H9 (cell line): Measurements from ENCODE around the gene OCSTAMP. TPM values are rescaled to one million over a fixed set of nuclear protein-coding genes. Genes with fewer than 3 reads are reported as not detected.

ENCODE experiments used
- DNase-seq: peaks from one replicate; pipeline ENCODE4 v3.0.0-alpha.2; 2017
- H2AFZ ChIP-seq: one replicate; pipeline ENCODE4 v1.6.1; 2013; ENCODE audit warnings: mild to moderate bottlenecking, low read length, control low read depth, moderate library complexity
- H2AK5ac ChIP-seq: 2 replicates; pipeline ENCODE4 v1.6.1; 2013; ENCODE audit warnings: low read length, control low read depth, mixed read lengths; ENCODE audit not compliant: insufficient read length
- H2BK120ac ChIP-seq: one replicate; pipeline ENCODE4 v1.6.1; 2013; ENCODE audit warnings: low read depth, mild to moderate bottlenecking, low read length, control low read depth, inconsistent platforms; ENCODE audit not compliant: poor library complexity, severe bottlenecking
- H2BK12ac ChIP-seq: 2 replicates; pipeline ENCODE4 v1.6.1; 2013; ENCODE audit warnings: low read length, control low read depth, mixed read lengths, low read depth; ENCODE audit not compliant: insufficient read length
- H2BK15ac ChIP-seq: 2 replicates; pipeline ENCODE4 v1.6.1; 2013; ENCODE audit warnings: low read depth, low read length, control low read depth
- H2BK20ac ChIP-seq: one replicate; pipeline ENCODE4 v1.6.1; 2013; ENCODE audit warnings: low read depth, mild to moderate bottlenecking, low read length, control low read depth, inconsistent platforms; ENCODE audit not compliant: poor library complexity, severe bottlenecking
- H2BK5ac ChIP-seq: 2 replicates; pipeline ENCODE4 v1.6.1; 2013; ENCODE audit warnings: low read length, control low read depth, mixed read lengths; ENCODE audit not compliant: insufficient read length
- H3K14ac ChIP-seq: 2 replicates; pipeline ENCODE4 v1.6.1; 2013; ENCODE audit warnings: low read length, control low read depth; ENCODE audit not compliant: insufficient read depth
- H3K18ac ChIP-seq: 2 replicates; pipeline ENCODE4 v1.6.1; 2013; ENCODE audit warnings: low read depth, mild to moderate bottlenecking, mixed read lengths, low read length, control low read depth; ENCODE audit not compliant: insufficient read length
- H3K23ac ChIP-seq: 2 replicates; pipeline ENCODE4 v1.6.1; 2013; ENCODE audit warnings: low read length, control low read depth, mixed read lengths, low read depth; ENCODE audit not compliant: insufficient read length
- H3K23me2 ChIP-seq: 2 replicates; pipeline ENCODE4 v1.6.1; 2013; ENCODE audit warnings: low read depth, mild to moderate bottlenecking, mixed read lengths, low read length, control low read depth; ENCODE audit not compliant: insufficient read length, poor library complexity, severe bottlenecking
- H3K27ac ChIP-seq: 2 replicates; pipeline ENCODE4 v1.5.1; 2013; ENCODE audit warnings: low read length, control low read depth, mixed read lengths, low read depth; ENCODE audit not compliant: insufficient read length
- H3K27me3 ChIP-seq: 2 replicates; pipeline ENCODE4 v1.6.1; 2013; ENCODE audit warnings: low read length, control low read depth, inconsistent platforms; ENCODE audit not compliant: insufficient read depth
- H3K4ac ChIP-seq: 2 replicates; pipeline ENCODE4 v1.6.1; 2013; ENCODE audit warnings: low read depth, mild to moderate bottlenecking, control low read depth, inconsistent platforms, low read length, moderate library complexity
- H3K4me1 ChIP-seq: 2 replicates; pipeline ENCODE4 v1.6.1; 2013; ENCODE audit warnings: low read length, control low read depth, inconsistent platforms; ENCODE audit not compliant: insufficient read depth
- H3K4me2 ChIP-seq: 2 replicates; pipeline ENCODE4 v1.6.1; 2013; ENCODE audit warnings: low read length, control low read depth, mixed read lengths; ENCODE audit not compliant: insufficient read length, insufficient read depth
- H3K56ac ChIP-seq: 2 replicates; pipeline ENCODE4 v1.6.1; 2013; ENCODE audit warnings: low read depth, mild to moderate bottlenecking, mixed read lengths, low read length, control low read depth; ENCODE audit not compliant: insufficient read length
- H3K79me1 ChIP-seq: 2 replicates; pipeline ENCODE4 v1.6.1; 2013; ENCODE audit warnings: low read depth, mild to moderate bottlenecking, moderate library complexity, low read length, control low read depth, inconsistent platforms; ENCODE audit not compliant: insufficient read depth, poor library complexity, severe bottlenecking
- H3K79me2 ChIP-seq: 2 replicates; pipeline ENCODE4 v1.6.1; 2013; ENCODE audit warnings: low read length, control low read depth, inconsistent platforms; ENCODE audit not compliant: insufficient read depth
- H3K9ac ChIP-seq: 2 replicates; pipeline ENCODE4 v1.6.1; 2013; ENCODE audit warnings: low read length, control low read depth, mixed read lengths; ENCODE audit not compliant: insufficient read length; ENCODE audit errors: extremely low read depth
- H3K9me3 ChIP-seq: one replicate; pipeline ENCODE4 v1.6.1; 2013; ENCODE audit warnings: low read depth, low read length, inconsistent platforms; ENCODE audit not compliant: control insufficient read depth
- H3T11ph ChIP-seq: one replicate; pipeline ENCODE4 v1.6.1; 2013; ENCODE audit warnings: mild to moderate bottlenecking, low read length, control low read depth, inconsistent platforms
- H4K20me1 ChIP-seq: one replicate; pipeline ENCODE4 v1.6.1; 2013; ENCODE audit not compliant: control insufficient read depth, insufficient read length, insufficient read depth
- H4K5ac ChIP-seq: 2 replicates; pipeline ENCODE4 v1.6.1; 2013; ENCODE audit warnings: low read depth, mild to moderate bottlenecking, mixed read lengths, low read length, control low read depth; ENCODE audit not compliant: insufficient read length
- H4K8ac ChIP-seq: replicated peaks from 2 replicates; pipeline ENCODE4 v1.6.1; 2013; ENCODE audit warnings: low read length, control low read depth, mixed read lengths, low read depth; ENCODE audit not compliant: insufficient read length
- H4K91ac ChIP-seq: 2 replicates; pipeline ENCODE4 v1.6.1; 2013; ENCODE audit warnings: low read depth, mild to moderate bottlenecking, moderate library complexity, mixed read lengths, low read length, control low read depth; ENCODE audit not compliant: insufficient read length
- H3K27ac Mint-ChIP-seq, 3 experiments: 2 replicates in 2 of 3; 3 replicates in 1 of 3; pipeline ENCODE4 v1.8.0; 2020 to 2021; ENCODE audit warnings: mixed read lengths in 3 of 3, mild to moderate bottlenecking in 1 of 3, moderate library complexity in 1 of 3
- H3K27me3 Mint-ChIP-seq: 2 replicates; pipeline ENCODE4 v1.8.0; 2021; ENCODE audit warnings: low read depth, mild to moderate bottlenecking, moderate library complexity, mixed read lengths
- H3K36me3 Mint-ChIP-seq, 3 experiments: 2 replicates in 2 of 3; 3 replicates in 1 of 3; pipeline ENCODE4 v1.8.0; 2020 to 2021; ENCODE audit warnings: low read depth in 3 of 3, mixed read lengths in 3 of 3; ENCODE audit not compliant: insufficient read depth in 1 of 3
- H3K4me1 Mint-ChIP-seq, 2 experiments: 2 replicates each; pipeline ENCODE4 v1.8.0; 2020; ENCODE audit warnings: mixed read lengths in 2 of 2
- H3K4me3 Mint-ChIP-seq, 2 experiments: 2 replicates in 1 of 2; 3 replicates in 1 of 2; pipeline ENCODE4 v1.8.0; 2020 to 2021; ENCODE audit warnings: mild to moderate bottlenecking in 2 of 2, mixed read lengths in 2 of 2, moderate library complexity in 1 of 2
- H3K9me3 Mint-ChIP-seq, 2 experiments: 2 replicates in 1 of 2; 3 replicates in 1 of 2; pipeline ENCODE4 v1.8.0; 2020; ENCODE audit warnings: mild to moderate bottlenecking in 2 of 2, mixed read lengths in 2 of 2, moderate library complexity in 1 of 2
- WGBS: extraction: QIAGEN DNeasy Blood & Tissue Kit; methylation state at CpG from one replicate; pipeline ENCODE4 v1.1.7; 2013; ENCODE audit warnings: missing lambda C conversion rate, low lambda C conversion rate, mixed read lengths; ENCODE audit not compliant: insufficient read length; ENCODE audit errors: extremely low coverage; 5-methylcytosine and 5-hydroxymethylcytosine counted together
- total RNA-seq: library from RNA; stranded (reverse); gene quantifications from 2 replicates; pipeline ENCODE4 v1.2.1, GENCODE V29; 2021
- TF ChIP-seq, protein P1 (sequence below): fragments of 200-600 bp; sonication (generic); conservative IDR thresholded peaks from 3 replicates; pipeline ENCODE4 v1.8.0; 2021; ENCODE audit warnings: antibody characterized with exemption, mild to moderate bottlenecking

The OCSTAMP gene
- total RNA-seq, 1 experiment from 2014 or later: not detected

DNA sequence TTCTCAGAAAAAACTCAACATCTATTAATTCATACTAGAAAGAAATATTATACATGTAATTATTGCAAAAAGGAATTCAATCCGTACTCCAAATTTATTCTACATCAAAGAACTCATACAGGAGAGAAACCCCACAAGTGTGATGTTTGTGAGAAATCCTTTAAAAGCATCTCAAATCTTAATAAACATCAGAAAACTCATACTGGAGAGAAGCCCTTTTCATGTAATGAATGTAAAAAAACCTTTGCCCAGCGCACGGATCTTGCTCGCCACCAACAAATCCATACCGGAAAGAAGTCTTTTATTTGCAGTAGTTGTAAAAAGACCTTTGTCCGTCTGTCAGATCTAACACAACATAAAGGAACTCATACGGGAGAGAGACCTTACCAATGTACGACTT, 59.1 kb downstream of the OCSTAMP start:
- Histone ChIP-seq H3K23ac (no peak overlapping the region), H2BK12ac (no peak overlapping the region), H3K23me2 (no peaks in the 10 kb centered on the region), H3K18ac (no peak overlapping the region), H4K5ac (no peak overlapping the region), H3K4ac (no peak overlapping the region), H3K14ac (no peak overlapping the region), H3K27me3 (no peaks in the 10 kb centered on the region), H3K9me3 (no peaks in the 10 kb centered on the region), H2BK15ac (no peak overlapping the region), H3K9ac (no peak overlapping the region), H3T11ph (no peak overlapping the region), H2BK5ac (no peak overlapping the region), H3K56ac (no peak overlapping the region), H3K4me2 (no peak overlapping the region), H4K20me1 (no peaks in the 10 kb centered on the region), H3K79me2 (no peaks in the 10 kb centered on the region), H4K8ac (no peak overlapping the region), H2BK120ac (no peak overlapping the region), H3K4me1 (no peaks in the 10 kb centered on the region), H3K79me1 (no peaks in the 10 kb centered on the region), H2AFZ (no peak overlapping the region), H2AK5ac (no peak overlapping the region), H4K91ac (no peak overlapping the region), H3K27ac (no peak overlapping the region), H2BK20ac (no peak overlapping the region)
- no peak overlapping the region for H3K4me3 Mint-ChIP-seq
- H3K9me3 Mint-ChIP-seq: no peaks in the 10 kb centered on the region; a peak in 1 of 5 replicates
- H3K4me1 Mint-ChIP-seq: 0 out of 4 replicates have a peak, but pooled peaks cover 0 to 3% of the 10 kb centered on the region in 2 experiments
- peaks cover 2 to 5% (median 4%) of the 10 kb centered on the region in 3 experiments; a peak in 4 of 7 replicates for H3K36me3 Mint-ChIP-seq
- no peaks in the 10 kb centered on the region for H3K27me3 Mint-ChIP-seq
- no CpG with 5 or more reads among the region's 8 CpGs for WGBS
- DNase-seq: no peak
- H3K27ac Mint-ChIP-seq: no peak overlapping the region
- TF ChIP-seq, protein P1, sequence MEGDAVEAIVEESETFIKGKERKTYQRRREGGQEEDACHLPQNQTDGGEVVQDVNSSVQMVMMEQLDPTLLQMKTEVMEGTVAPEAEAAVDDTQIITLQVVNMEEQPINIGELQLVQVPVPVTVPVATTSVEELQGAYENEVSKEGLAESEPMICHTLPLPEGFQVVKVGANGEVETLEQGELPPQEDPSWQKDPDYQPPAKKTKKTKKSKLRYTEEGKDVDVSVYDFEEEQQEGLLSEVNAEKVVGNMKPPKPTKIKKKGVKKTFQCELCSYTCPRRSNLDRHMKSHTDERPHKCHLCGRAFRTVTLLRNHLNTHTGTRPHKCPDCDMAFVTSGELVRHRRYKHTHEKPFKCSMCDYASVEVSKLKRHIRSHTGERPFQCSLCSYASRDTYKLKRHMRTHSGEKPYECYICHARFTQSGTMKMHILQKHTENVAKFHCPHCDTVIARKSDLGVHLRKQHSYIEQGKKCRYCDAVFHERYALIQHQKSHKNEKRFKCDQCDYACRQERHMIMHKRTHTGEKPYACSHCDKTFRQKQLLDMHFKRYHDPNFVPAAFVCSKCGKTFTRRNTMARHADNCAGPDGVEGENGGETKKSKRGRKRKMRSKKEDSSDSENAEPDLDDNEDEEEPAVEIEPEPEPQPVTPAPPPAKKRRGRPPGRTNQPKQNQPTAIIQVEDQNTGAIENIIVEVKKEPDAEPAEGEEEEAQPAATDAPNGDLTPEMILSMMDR: no peak

Other genes with a start within 250 kb of the OCSTAMP start
- gene CDH22, start 242.2 kb downstream of the OCSTAMP start, total RNA-seq: 0.20 TPM in 1 of 2 replicates, not detected in the other
- 32.5 and 34.1 TPM in 2 replicates for gene ELMO2, start 144.0 kb downstream of the OCSTAMP start, total RNA-seq
- 17.2 and 19.5 TPM in 2 replicates for gene ZNF334, start 37.1 kb downstream of the OCSTAMP start, total RNA-seq
- 15.2 and 17.5 TPM in 2 replicates for gene SLC13A3, start 100.8 kb upstream of the OCSTAMP start, total RNA-seq
- 21.1 and 21.5 TPM in 2 replicates for gene TP53RK, start 138.8 kb upstream of the OCSTAMP start, total RNA-seq
- gene SLC2A10, start 159.0 kb upstream of the OCSTAMP start, total RNA-seq: 8.2 and 9.9 TPM in 2 replicates